B cell (primary cell): ENCODE measurements around the gene ANKRD29.

Experiments
- CTCF ChIP-seq: fragments of 200-600 bp; IDR thresholded peaks from one replicate; pipeline ENCODE4 v1.8.0; 2022; ENCODE audit warnings: antibody characterized with exemption, mild to moderate bottlenecking
- EZH2 ChIP-seq: IDR thresholded peaks from 2 replicates; pipeline ENCODE4 v1.6.1; 2012; ENCODE audit warnings: borderline replicate concordance, low read depth, mild to moderate bottlenecking, moderate library complexity, low read length; ENCODE audit not compliant: insufficient read depth, poor library complexity, severe bottlenecking

- TF ChIP-seq CTCF (no peak), EZH2 (no peak)
These were observed 102.5 kb downstream of the ANKRD29 start for GRCh38 chr18:23560186-23560585.
